HG03469 (cell line): ENCODE results near the gene DYNLT5.
"Not testable (repeated sequence)": the region's sequence is repeated elsewhere in the genome, so short reads cannot be mapped to it uniquely, and the experiment has no call there.

Source experiments
- ATAC-seq: cut with Tn5 transposase; IDR thresholded peaks from one replicate; pipeline ENCODE4 v1.9.1; 2021; ENCODE audit warnings: mild to moderate bottlenecking, moderate library complexity, moderate number of reproducible peaks; ENCODE audit not compliant: unreplicated experiment

DYNLT5 gene

DNA sequence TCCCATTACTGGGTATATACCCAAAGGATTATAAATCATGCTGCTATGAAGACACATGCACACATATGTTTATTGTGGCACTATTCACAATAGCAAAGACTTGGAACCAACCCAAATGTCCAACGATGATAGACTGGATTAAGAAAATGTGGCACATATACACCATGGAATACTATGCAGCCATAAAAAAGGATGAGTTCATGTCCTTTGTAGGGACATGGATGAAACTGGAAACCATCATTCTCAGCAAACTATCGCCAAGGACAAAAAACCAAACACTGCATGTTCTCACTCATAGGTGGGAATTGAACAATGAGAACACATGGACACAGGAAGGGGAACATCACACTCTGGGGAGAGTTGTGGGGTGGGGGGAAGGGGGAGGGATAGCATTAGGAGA is 33.5 kb downstream of the DYNLT5 start:
- ATAC-seq = not testable (repeated sequence)

DNA sequence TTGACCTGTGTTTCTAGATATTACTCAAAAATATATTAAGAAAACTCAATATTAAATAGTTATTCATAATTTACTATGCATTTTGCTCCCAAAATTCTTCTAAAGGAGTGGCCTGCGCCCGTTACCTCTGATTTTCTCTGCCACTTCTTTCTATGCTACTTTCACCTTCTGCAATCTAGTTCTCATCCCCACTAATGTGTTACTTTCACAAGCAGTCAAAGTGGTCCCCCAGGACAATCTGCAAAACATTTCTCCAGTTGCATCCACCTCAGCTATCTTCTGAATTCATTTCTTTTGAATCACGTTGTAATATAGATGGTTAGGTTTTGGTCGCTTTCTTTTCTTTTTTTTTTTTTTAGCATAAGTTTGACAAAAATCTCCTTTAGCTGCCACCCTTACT is 35.4 kb downstream of the DYNLT5 start:
- ATAC-seq = no peak

DNA sequence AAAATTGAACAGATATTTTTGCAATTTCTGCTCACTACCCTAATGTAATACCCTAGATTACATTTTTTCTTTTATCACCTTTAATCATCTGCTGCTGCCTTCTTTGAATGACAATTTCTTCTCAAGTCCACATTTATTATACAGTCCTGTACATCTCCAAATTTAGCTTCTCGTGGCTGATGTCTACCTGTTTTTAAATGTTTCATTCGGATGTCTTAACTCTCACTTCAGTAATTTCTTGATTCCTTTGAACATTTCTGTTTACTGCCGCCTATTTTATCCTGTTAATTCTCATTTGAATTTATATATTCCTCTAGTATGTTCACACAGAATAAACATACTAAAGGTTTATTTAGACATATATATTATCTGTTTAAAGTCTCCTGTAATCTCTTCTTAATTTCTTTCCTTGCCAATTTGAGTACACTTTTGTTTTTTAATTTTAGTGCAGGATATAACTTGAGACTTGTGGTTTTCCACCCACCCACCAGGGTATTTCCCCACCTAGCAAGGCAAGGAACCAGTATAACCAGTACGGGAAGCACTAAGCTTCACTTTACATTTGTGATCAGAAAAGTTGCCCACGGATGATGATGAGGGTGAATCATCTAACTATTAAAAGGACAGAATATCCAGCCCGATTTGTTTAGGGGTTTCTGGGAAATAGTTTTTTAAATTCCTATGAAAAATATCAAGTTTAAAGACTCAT is 36.1 kb downstream of the DYNLT5 start:
- ATAC-seq = peak; percentile 83

DNA sequence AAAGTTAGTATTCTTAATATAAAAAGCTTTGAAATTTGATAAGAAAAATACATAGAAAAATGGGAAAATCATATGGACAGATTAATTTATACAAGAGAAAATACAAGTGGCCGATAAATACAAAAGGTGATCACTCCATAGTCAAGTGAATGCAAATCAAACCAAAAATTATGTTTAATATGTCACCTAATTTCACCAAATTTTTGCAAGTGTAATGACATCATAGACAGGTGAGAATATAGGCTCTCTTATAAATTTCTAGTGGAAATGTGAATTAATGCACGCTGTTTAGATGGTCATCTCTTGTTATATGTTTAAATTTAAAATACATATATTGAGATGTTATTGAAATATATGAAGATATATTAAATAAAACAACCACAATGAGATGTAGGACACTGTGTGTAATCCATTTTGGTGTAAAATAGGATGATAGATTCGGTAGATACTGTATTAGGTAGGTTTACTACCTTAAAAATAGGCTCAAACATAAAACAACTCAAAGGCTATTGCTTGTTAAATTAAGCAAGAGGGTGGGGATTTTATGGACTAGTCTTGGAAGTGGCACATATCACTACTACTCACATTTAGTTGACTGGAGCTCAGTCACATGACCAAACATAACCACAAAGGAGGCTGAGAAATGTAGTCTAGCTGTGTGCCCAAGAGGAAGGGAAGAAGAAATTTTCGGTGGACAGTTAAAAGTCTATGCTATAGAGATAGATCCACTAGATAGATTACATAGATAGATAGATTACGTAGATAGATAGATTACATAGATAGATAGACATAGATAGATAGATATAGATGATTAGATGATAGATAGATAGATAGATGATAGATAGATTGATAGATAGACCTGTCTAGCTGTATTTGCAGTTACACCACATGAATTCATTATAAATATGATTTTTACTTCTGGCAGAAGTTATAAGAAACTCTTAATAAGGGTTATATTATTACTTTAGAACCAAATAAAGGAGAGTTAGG is 39.7 kb downstream of the DYNLT5 start:
- ATAC-seq = no peak

DNA sequence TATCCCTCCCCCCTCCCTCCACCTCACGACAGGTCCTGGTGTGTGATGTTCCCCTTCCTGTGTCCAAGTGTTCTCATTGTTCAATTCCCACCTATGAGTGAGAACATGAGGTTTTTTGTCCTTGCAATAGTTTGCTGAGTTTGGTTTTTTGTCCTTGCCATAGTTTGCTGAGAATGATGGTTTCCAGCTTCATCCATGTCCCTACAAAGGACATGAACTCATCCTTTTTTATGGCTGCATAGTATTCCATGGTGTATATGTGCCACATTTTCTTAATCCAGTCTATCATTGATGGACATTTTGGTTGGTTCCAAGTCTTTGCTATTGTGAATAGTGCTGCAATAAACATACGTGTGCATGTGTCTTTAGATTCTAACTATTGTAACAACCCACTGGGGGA is 43.6 kb downstream of the DYNLT5 start:
- not testable (repeated sequence) for ATAC-seq

DNA sequence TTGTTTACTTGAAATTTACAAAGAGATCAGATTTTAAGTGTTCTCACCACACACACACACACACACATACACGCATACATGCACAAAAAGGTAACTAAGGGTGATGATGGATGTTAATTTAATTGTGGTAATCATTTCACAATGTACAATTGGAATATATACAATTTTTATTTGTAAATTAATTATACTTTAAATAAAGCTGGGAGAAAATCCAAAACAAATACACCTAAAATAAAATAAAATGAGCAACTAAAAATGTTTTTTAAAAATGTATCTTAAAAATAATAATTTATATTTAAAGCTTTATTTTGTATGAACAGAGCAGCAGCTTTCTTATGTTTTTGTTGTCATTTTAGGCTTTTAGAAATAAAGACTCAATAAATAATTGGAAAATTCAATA is 57.0 kb downstream of the DYNLT5 start:
- ATAC-seq = no peak

DNA sequence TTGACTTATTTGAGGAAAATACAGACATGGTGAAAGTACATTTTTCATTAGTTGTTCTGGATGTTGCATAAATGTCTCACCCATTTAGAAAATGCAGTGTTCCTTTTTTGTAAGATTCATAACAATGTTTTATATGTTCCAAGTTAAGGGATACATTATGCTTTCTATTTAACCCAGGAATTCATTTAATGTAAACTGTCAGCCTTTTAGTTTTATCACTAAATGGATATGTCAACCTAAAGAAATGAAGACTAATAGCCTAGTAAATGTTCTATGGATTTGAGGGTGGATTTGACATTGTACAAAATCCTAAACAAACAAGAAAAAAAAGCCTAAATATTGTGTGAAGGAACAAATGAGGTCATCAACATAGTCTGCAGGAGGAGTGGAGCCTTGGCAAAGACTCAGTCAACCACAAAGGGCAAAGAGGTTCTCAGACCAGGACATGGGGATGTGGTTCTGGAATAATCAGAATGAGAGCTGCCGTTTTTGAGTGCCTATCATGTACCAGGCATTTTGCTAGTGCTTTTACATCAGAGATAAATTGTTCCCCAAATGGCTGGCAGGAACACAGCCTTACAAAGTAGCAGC is 57.6 kb downstream of the DYNLT5 start:
- ATAC-seq = no peak

DNA sequence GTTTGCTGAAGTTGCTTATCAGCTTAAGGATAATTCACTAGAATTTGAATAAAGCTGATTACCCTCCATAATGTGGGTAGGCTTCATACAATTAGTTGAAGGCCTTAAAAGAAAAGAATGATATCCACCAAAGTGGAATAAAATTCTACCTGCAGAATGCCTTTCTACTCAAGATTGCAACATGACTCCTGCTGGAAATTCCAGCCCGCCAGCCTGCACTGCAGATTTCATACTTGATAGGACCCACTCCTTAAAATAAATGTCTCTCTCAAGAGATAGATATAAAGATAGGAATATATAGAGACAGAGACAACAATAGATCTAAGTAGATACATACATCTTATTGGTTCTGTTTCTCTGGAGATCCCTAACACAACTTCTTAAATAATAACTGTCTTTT is 72.5 kb downstream of the DYNLT5 start:
- no peak for ATAC-seq
